WERI-Rb-1 (cell line): ENCODE results near the gene RBBP6.
A peak's percentile ranks its signal among the peaks of the same experiment; 100 is the strongest.
"Not testable (repeated sequence)": the region's sequence is repeated elsewhere in the genome, so short reads cannot be mapped to it uniquely, and the experiment has no call there.

Experiments
- DNase-seq: peaks from one replicate; pipeline ENCODE4 v3.0.0-alpha.2; 2020
- H3K27ac ChIP-seq: fragments of 250-450 bp; sonication (Bioruptor Pico); 2 replicates; pipeline ENCODE4 v1.5.1; 2020; ENCODE audit warnings: mild to moderate bottlenecking, moderate library complexity
- H3K27me3 ChIP-seq: fragments of 250-450 bp; sonication (Bioruptor Pico); 2 replicates; pipeline ENCODE4 v1.5.1; 2021; ENCODE audit warnings: mild to moderate bottlenecking, low read depth, moderate library complexity; ENCODE audit not compliant: insufficient read depth, severe bottlenecking
- H3K36me3 ChIP-seq: fragments of 250-450 bp; sonication (Bioruptor Pico); 2 replicates; pipeline ENCODE4 v1.5.1; 2020; ENCODE audit warnings: mild to moderate bottlenecking, moderate library complexity
- H3K4me3 ChIP-seq: 2 replicates; pipeline ENCODE4 v1.5.1; 2011; ENCODE audit warnings: low read depth, mild to moderate bottlenecking, control low read depth, low read length
- H3K9me3 ChIP-seq: fragments of 250-450 bp; sonication (Bioruptor Pico); 2 replicates; pipeline ENCODE4 v1.5.1; 2021; ENCODE audit warnings: mild to moderate bottlenecking, moderate library complexity; ENCODE audit not compliant: severe bottlenecking
- TF ChIP-seq, protein P1 (sequence below): IDR thresholded peaks from 2 replicates; pipeline ENCODE4 v1.5.1; 2011; ENCODE audit warnings: low read depth, mild to moderate bottlenecking, control low read depth, inconsistent platforms, low read length

RBBP6 gene

DNA sequence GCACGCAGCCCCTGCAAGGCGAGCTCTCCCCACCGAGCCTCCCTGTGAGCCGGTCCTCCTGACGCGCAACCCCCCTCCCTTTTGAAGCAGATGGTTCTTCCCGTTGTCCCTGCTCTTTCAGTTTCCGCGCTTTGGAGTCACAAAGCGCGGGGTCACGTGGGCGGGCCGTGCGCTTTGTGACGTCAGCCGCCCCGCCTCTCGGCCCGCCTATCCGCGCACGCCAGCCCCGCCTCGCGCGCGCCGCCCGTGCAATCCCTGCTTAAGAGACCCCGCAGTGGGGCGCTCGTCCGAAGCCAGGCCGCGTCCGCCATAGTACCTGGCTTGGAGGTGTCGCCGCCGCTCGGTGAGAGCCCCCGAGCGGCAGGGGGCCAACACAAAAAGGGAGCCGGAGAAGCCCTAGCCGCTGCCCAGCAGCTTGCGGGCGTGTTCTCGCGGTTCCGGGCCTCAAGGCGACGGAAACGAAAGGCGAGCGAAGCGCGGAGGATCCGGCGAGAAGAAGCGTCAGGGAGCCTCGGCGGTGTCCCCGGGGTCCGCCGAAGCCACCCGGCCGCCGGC, at the start of gene RBBP6:
TSS of gene RBBP6 (plus strand) at position 272 of the 555 bp plus-strand sequence. CDS start 1,061 bp downstream, outside the sequence.
- DNase-seq = peak; percentile 93
- Histone ChIP-seq H3K4me3 (peak within 1 kb of the TSS; percentile 99), H3K36me3 (peaks cover 40% of the 10 kb centered on the region), H3K9me3 (no peaks in the 10 kb centered on the region), H3K27ac (peak within 1 kb of the TSS; percentile 97), H3K27me3 (no peaks in the 10 kb centered on the region)
- TF ChIP-seq, protein P1, sequence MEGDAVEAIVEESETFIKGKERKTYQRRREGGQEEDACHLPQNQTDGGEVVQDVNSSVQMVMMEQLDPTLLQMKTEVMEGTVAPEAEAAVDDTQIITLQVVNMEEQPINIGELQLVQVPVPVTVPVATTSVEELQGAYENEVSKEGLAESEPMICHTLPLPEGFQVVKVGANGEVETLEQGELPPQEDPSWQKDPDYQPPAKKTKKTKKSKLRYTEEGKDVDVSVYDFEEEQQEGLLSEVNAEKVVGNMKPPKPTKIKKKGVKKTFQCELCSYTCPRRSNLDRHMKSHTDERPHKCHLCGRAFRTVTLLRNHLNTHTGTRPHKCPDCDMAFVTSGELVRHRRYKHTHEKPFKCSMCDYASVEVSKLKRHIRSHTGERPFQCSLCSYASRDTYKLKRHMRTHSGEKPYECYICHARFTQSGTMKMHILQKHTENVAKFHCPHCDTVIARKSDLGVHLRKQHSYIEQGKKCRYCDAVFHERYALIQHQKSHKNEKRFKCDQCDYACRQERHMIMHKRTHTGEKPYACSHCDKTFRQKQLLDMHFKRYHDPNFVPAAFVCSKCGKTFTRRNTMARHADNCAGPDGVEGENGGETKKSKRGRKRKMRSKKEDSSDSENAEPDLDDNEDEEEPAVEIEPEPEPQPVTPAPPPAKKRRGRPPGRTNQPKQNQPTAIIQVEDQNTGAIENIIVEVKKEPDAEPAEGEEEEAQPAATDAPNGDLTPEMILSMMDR = no peak

DNA sequence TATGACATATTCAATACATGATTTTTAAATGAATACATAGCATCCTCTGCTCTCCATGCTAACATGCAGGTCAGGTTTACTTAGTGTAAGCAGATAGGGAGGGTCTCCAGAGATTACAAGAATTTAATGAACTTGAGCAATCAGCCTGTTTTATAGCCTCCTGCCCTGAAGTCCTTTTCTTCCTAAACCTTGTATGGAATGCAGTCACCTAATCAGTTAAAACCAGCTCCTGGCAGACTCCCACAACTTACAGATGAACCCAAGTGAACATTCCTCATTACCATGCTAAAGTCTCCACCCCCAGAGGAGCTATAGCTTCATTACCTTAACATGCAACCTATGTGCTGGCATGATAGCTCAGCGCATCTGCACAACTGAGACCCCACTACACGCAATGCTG, 48.5 kb upstream of the RBBP6 start:
- H3K27ac ChIP-seq = no peak overlapping the region
- no peaks in the 10 kb centered on the region for H3K36me3 ChIP-seq
- H3K27me3 ChIP-seq = no peaks in the 10 kb centered on the region
- no peaks in the 10 kb centered on the region for H3K9me3 ChIP-seq
- DNase-seq = no peak
- H3K4me3 ChIP-seq = no peak overlapping the region
- TF ChIP-seq, protein P1 = no peak

- Histone ChIP-seq H3K36me3 (no peaks in the 10 kb centered on the region), H3K9me3 (no peaks in the 10 kb centered on the region), H3K27me3 (no peaks in the 10 kb centered on the region), H3K27ac (no peak overlapping the region), H3K4me3 (no peak overlapping the region)
- no peak for DNase-seq
- TF ChIP-seq, protein P1 = no peak
Measured at GRCh38 chr16:24491731-24492130, 47.6 kb upstream of the RBBP6 start.

- Histone ChIP-seq H3K36me3 (no peaks in the 10 kb centered on the region), H3K9me3 (no peaks in the 10 kb centered on the region), H3K27me3 (no peaks in the 10 kb centered on the region), H3K4me3 (no peak overlapping the region), H3K27ac (no peak overlapping the region)
- TF ChIP-seq, protein P1 = no peak
- no peak for DNase-seq
Measured at GRCh38 chr16:24493821-24494220, 45.5 kb upstream of the RBBP6 start.

DNA sequence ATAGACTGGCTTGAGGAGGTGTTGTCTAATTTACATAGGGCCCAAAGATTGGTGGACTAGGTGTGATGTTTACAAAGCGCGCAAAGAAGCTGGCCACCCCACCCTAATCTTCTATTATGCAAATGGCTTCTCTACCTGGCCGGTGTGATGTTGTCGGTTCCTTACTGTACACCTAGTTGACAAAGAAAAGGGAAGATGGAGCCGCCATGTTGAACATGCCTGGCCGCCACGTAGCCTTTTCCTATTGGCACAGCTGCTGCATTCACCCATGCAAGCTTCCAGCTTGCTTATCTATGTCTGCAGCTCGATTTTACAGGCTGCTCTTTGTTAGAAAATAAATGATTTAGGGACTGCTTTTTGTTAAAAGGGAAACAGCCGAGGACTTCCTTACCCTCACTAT, 44.2 kb upstream of the RBBP6 start:
- not testable (repeated sequence) for H3K9me3 ChIP-seq, H3K27ac ChIP-seq, H3K27me3 ChIP-seq, DNase-seq, H3K36me3 ChIP-seq, H3K4me3 ChIP-seq

- Histone ChIP-seq H3K9me3 (no peaks in the 10 kb centered on the region), H3K27ac (no peak overlapping the region), H3K4me3 (no peak overlapping the region), H3K27me3 (no peaks in the 10 kb centered on the region), H3K36me3 (no peaks in the 10 kb centered on the region)
- DNase-seq = peak; percentile 43
- TF ChIP-seq, protein P1 = no peak
Measured at GRCh38 chr16:24497440-24497839, 41.9 kb upstream of the RBBP6 start.
